GM19467 (cell line): ENCODE measurements around the gene XRCC1.

Source experiments
- ATAC-seq: cut with Tn5 transposase; IDR thresholded peaks from one replicate; pipeline ENCODE4 v1.9.1; 2021; ENCODE audit warnings: mild to moderate bottlenecking, moderate library complexity; ENCODE audit not compliant: unreplicated experiment

The XRCC1 gene

DNA sequence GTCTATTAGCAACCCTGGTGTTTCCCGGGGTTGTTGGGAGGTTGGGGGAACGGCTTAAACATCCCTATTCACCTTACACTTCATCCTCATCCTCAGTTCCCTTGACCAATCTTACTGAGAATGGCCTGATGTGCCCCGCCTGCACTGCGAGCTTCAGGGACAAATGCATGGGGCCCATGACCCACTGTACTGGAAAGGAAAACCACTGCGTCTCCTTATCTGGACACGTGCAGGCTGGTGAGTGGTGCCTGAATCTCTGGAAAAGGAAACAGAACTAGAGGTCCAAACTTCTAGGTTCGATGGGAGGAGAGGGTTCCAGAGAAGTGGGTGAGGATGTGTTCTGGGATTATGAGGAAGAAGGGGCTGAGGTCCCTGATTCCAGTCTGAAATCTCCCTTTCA is 6.1 kb upstream of the XRCC1 start:
- ATAC-seq: no peak

DNA sequence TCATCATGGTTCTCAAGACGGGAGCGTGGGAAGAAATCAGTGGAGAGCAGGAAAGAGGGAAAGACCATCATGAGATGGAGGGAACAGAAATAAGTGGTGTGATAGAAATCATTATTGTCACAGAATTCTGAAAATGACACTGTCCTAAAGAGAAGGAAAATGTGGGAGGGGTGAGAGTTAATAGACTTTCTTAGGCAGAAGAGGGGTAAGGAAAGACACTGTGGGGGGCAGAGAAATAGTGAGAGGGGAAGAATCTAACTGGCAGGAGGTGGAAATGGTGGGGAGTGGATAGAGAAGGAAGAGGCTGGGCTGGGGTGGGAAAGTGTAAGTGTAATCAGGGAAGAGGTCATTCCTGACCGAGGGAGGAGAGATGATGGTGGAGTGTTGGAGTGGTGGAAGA is 3.5 kb upstream of the XRCC1 start:
- no peak for ATAC-seq

DNA sequence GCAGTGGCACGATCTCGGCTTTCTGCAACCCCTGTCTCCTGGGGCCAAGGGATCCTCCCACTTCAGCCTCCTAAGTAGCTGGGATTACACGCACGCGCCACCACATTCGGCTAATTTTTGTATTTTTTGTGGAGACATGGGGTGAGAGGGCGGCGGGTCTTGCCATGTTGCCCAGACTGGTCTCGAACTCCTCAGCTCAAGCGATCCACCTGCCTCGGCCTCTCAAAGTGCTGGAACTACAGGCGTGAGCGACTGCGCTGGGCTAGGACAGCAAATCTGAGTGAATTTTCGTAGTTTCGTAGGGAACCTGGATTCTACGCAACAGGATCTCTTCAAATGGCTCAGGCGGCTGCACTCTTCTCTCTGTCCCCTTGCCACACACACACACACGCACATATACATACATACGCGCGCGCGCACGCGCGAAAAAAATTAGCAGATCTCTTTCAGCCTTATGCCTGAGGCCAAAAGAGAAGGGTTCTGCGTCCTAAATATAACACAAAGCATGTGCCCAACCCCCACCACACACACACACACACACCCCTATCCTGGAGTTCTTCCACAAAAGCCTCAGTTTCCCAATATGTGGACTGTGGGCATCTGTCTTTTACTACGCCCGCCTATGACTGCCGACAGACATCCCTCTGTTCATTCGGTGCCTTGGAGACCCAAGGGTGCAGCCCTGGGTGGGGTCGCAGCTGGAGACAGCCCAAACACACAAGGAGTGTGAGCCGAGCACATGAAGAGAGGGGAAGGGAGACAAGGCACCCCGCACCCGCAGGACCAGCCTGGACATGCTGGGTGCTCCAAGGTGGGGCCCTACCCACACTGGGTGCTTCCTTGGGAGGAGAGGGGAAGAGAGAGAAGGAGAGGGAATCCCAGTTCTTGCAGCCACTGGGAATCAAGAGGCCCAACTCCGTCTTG is 890 bp upstream of the XRCC1 start:
- no peak for ATAC-seq

DNA sequence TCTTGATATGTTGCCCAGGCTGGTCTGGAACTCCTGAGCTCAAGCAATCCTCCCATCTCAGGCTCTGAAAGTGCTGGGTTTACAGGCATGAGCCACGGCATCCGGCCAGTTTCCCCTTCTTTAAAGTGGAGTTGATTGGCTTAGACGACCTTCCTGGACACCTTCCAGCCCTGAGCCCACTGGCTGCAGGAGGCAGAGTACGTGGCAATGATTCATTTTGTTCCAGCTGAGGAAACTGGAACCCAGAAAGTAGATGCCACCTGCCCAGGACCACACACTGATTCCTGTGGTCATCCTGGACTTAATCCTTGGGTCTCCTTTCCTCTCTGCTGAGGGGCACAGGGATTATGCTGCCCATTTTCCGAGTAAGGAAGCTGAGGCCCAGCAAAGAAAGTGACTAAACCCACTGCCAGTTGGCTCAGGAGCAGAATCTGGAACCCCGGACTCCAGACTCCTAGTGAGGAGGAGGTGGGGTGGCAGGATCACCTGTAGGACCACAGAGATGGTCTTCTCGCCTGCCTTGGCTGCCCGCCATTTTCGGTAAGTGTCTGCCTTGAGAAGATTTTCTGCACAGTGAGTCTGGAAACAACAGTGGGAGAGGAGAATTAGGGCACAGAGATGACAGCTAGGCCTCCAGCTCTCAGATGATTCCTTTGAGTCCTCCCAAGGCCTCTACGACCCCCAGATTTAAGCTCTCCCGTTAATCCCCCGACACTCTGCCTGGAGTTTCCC is 737 bp downstream of the XRCC1 start:
- no peak for ATAC-seq

DNA sequence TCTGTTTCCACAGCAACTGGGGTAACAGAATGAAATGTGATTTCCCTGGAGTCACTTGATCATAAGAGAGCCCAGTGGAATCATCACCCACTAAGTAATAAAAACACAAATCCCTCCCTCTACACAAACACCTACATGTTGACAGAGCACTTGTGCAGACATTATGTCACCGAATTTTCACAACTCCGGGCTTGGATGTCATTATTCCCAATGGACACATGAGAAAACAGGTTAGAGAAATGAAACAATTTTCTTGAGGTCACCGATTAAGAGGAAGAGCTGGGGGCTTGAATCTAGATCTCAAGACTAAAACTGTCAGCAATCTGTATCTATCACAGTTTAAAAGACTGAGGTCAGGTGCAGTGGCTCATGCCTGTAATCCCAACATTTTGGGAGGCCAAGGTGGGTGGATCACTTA is 3.1 kb downstream of the XRCC1 start:
- no peak for ATAC-seq

DNA sequence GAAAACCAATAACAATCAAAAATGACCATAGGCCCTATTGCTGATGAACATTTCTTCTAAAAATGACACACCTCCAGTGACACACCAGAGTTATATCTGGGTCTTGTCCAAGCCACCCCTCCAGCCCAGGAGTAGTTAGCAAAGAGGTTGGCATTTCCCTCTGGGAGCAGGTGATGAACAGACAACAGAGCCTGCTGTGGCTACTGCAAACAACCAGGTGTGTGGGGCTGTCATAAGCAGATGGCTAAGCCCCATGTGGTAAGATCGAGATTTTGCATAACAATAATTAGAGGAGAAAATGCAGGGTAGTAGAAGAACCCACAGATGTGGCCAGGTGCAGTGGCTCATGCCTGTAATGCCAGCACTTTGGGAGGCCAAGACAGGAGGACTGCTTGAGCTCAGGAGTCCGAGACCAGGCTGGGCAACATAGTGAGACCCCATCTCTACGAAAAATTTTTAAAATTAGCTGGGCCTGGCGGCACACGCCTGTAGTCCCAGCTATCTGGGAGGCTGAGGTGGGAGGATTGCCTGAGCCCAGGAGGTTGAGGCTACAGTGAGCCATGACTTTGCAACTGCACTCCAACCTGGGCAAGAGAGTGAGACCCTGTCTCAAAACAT is 5.0 kb downstream of the XRCC1 start:
- no peak for ATAC-seq

DNA sequence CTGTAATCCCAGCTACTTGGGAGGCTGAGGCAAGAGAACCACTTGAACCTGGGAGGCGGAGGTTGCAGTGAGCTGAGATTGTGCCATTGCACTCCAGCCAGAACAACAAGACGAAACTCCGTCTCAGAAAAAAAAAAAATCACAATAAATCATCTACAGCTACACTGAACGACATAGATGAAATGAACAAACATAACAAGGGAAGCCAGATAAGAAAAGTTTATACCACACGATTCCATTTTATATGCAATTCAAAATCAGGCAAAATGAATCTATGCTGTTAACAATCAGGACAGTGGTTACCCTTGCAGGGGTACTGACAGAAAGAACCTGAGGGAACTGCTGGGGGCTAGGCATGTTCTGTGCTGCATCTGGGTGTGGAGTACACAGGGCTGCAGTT is 5.7 kb downstream of the XRCC1 start:
- ATAC-seq: no peak

DNA sequence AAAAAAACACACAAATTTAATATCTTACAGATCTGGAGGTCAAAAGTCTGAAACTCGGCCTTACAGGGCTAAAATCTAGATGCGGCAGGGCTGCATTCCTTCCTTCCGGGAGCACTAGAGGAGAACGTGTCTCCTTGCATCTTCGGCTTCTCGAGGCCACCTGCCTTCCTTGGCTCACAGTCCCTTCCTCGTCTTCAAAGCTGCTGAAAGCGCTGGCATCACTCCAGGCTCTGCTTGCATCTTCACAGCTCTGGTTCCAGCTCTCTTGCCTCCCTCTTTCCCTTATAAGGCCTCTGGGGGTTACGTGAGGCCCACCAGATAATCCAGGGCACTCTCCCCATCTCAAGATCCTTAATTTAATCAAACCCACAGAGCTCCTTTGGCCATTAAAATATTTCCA is 10.5 kb downstream of the XRCC1 start:
- no peak for ATAC-seq

DNA sequence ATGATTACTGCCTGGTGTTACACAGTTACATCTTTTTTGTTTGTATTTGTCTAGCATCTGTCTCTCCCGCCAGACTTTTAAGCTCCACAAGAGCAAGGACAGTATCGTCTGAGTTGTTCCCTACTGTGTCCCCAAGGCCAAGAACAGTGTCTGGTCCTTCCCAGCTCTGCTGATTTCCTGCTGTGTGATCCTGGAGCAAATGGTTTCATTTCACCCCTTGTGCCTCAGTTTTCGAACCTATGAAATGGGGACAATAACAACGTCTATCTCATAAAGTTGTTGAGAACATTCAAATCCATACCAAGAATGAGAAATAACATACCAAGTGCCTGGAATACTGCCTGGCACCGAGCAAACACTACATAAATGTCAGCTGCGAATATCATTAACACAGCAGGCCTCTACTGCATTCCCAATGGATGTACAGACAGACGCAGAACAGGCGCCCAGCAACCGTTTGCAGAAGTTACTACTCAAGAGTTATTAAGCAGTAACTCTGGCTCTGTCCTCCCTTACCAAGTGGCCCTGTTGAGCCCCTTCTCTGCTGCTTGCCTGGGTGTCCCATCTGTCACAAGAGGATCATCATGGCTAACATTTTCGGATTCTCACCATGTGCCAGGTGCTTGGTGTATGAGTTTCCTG is 11.4 kb downstream of the XRCC1 start:
- ATAC-seq: no peak

DNA sequence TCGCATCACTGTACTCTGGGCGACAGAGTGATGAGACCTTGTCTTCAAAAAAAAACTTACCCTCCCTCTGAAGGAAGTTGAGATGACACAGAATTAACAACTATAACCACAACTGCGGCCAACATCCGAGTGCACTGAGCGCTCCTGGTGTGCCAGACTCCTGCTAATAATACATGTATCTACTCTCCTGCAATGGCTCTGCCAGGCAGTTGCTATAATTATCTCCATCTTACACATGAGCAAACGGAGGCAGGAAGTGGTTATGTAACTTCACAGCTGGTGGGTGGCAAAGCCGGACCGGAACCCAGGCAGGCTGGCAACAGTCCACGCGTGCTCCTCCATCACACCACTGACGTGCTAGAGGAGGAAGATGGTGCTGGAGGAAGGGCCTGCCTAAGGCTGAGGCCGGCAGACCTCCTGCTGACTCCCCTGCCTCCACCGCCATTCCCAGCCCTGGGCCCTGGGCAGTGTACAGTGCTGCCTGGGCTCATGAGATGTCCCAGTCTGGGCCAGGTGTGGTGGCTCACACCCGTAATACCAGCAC is 12.6 kb downstream of the XRCC1 start:
- ATAC-seq: peak; percentile 75

DNA sequence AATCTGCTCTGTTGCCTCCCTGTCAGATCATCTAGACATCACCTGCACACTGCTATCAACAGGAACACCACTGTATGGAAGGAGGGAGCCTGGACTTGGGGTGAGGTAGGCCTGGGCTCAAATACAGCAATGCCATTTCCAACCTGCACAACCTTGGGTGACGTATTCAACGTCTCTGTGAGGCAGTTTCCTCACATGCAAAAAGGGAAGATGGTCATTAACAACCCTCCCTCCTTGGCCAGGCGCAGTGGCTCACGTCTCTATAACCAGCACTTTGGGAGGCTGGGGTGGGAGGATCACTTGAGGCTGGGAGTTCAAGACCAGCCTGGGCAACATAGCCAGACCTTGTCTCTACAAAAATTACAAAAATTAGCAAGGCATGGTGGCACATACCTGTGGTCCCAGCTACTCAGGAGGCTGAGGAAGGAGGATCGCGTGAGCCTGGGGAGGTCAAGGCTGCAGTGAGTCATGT is 13.1 kb downstream of the XRCC1 start:
- no peak for ATAC-seq

DNA sequence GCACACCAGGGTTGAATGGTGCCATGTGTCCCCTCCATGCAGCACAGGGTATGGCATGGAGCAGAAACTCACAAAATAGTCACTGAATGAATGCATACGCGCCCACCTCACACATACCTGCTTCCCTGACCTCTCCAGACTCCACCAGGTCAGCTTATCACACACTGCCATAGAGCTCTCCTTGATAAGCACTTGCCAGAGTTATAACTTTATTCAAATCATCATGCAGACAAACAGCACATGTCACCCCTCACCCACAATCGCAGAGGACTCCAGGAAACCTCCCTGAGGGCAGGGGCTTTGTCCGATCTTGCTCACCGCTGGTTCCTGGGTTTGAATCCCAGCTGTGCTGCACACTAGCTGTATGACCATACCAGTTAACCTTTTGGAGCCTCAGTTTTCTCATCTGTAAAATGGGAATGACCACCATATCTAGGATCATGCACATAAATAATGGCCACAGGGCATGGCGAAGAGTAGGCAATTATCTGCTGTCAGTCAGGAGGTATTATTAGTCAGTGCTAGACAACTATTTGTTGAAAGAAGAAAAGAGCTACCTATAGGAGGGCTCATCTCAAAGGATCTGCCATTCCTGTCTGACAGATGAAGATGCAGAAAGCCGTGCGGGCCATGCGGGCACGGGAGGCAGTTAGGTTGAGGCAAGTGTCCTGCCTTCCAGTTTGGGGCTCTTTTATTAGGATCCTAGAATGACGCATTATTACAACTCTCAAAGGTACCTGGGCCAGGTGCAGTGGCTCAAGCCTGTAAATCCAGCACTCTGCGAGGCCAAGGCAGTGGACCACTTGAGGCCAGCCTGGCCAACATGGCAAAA is 14.0 kb downstream of the XRCC1 start:
- no peak for ATAC-seq

DNA sequence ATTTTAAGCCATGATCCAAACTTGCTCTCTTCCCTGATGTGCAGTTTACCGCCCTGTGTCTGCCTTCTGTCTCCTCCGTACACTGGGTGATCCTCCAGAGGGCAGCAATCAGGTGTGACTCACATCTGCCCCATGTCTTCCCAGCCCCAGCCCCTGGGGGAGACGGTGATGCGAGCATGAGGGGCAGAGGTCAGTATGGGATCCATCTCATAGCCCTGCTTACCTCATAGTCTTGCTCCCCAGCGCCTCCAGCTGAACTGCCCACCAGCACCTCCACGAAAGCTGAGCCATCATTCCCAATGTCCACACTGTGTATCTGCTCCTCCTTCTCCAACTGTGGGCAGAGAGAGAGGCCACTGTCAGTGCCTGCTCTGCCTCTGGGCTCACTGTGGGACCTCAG is 14.6 kb downstream of the XRCC1 start:
- ATAC-seq: no peak

DNA sequence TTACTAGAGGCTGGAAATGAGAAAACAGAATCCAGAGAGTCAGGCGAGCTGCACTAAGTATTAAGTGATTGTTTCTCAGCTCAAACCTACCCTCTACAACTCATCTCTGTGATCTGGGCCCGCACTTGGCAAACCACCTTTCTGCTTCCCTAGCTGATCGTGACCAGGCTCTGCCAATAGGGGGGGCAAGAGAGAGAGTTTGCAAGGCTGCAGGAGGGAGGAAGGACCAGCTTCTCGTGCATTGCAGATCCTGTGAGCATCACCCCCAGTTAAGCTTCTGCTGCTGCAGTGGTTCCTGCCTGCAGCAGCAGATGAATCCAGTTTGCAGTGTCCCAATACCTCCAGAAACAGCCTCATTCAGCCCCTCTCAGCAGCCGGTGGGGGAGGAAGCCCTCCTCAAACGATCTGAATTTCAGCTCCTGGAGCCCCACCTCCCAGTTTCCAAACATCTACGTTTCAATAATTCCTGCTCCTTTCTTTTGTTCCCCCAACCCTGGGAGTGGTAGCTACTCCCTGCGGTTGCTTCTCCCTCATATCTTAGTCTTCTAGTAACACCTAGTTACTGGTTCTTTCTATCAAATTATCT is 20.0 kb downstream of the XRCC1 start:
- no peak for ATAC-seq

DNA sequence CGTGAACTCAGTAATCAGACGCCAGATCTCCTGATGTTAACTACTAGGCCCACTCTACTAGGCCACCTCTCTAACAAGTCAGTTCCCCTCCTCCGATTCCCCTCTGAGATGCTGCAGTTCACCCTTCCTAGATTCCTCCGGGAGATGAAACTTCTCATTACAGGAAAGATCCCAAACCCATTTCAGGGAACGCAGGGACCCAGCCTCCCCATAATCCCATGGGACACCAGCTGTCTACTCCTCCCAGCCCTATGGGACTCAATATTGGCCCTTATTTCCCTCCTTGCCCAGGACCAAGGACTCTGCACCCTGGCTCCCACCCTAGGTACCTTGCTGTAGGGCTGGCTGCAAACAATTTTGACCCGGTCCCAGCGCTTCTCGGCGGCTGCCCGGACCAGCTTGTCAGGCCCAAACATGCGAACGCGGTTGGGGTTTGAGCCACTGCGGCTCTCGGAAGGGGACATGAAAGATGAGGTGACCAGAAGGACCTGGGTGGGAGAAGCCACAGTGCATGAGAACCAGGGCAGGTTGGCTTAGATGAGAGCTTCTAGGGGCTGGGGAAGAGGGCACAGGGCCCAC is 20.9 kb downstream of the XRCC1 start:
- ATAC-seq: no peak

DNA sequence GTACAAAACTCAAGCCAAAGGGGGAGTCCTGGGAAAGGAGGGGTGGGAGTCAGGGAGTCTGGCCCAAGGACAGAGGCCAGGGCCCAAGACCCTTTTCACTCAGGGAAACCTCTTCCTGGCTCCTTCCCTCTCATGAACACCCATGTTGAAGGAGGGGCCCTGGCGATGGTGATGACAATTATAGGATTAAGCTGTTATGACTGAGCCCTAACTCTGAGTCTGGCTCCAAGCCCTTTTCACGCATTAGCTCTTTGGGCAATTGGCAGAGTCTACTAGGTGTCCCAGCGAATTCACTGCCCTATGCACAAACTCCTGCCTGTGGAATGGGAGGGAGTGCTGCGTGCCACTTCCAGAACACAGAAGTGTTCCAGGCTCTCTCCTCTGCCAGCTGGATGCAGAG is 21.7 kb downstream of the XRCC1 start:
- no peak for ATAC-seq

DNA sequence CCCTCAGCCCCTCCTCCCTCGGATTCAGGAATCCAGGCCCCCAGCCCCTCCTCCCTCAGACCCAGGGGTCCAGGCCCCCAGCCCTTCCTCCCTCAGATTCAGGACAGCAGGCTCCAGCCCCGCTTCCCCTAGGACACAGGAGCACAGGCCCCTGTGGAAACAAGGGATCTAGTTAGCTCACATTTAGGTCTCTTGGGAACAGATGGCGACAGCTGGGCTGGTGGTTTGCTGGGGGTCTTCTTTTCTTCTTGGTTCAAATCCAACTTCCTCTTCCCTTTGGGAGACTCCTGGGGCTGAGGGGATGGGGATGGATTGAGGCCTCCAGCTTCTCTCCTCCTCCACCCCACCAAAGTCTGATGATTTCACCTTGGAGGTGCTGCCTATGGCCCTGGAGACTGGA is 22.7 kb downstream of the XRCC1 start:
- no peak for ATAC-seq

DNA sequence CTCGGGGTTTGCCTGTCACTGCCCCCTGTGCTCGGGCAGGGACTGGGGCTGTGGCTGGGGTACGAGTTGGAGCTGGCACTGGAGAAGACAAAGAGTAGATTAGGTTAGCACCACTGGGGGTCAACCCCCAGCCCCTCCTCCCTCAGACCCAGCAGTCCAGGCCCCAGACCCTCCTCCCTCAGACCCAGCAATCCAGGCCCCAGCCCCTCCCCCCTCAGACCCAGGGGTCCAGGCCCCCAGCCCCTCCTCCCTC is 23.2 kb downstream of the XRCC1 start:
- ATAC-seq: no peak

DNA sequence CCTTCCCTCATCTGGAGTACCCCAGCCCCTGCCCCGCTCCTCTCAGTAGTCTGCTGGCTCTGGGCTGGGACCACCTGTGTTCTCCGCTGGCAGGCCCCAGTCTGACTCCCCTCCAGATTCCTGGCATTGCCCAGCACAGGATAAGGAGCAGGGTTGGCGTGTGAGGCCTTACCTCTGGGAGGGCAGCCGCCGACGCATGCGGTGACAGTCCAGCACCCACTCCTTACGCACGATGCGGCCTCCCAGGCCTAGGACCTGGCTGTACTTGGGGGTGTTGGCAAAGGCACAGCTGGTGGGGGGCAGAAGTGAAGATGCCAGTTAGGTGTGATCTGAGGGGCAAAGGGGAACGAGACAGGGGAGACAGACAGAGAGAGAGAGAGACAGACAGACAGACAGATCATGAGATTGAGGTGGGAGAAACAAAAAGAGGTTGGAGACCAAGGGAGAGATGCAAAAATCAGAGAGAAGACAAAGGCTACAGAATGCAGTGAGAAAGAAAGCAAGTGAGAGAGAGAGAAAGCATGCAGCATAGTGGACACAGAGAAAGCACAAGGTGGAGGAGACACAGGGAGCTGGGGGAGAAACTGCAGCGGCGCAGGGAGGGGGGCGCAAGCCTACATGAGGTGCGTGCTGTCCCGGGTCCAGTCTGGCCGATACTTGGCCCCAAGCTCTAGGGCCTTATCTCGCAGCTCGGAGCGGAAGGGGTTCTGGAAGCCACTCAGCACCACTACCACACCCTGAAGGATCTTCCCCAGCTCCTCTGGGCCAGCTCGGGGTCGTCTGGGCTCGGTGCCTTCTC is 23.7 kb downstream of the XRCC1 start:
- no peak for ATAC-seq
